ENCODE measurements around the gene ERC2.

The ERC2 gene

DNA sequence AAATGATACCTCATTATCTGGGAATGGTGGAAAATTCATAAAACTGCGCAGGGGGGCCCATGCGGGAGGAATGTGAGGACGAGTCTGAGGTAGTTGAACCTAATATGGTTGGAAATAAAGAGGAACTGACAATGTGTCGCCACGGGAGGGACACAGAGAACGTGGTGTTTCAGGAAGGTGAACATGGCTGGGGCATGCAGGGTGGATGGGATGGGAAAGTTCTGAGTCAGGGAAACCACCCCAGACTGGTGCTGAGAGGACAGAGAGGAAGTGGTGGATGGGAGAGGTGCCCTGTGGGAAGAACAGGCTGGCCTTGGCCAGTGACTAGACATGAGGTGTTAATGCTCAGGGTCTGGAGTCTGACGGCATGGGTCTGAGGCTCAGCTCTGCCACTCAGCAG is 844.0 kb downstream of the ERC2 start:
- no peak for DNase-seq

DNA sequence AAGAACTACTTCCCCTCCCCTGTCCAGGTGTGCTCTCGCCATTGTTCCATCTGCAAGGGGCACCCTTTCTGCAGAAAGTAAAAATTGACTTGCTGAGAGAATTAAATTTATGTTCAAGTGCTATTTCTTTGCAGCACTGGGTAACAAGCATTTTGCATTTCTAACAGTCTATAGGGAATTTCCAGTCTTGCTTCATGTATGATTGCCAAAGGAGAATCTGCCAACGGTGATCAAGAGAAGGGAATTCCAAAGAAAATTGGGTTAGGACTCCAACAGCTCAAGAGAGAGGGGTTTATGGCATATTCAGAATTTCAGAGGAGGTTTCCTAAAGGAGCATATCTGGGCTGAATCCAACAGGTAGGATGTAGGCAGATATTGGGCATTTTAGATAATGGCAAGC is 844.5 kb downstream of the ERC2 start:
- DNase-seq, result no peak

- DNase-seq, result no peak
Measured at GRCh38 chr3:55622733-55623132, 845.5 kb downstream of the ERC2 start.

DNA sequence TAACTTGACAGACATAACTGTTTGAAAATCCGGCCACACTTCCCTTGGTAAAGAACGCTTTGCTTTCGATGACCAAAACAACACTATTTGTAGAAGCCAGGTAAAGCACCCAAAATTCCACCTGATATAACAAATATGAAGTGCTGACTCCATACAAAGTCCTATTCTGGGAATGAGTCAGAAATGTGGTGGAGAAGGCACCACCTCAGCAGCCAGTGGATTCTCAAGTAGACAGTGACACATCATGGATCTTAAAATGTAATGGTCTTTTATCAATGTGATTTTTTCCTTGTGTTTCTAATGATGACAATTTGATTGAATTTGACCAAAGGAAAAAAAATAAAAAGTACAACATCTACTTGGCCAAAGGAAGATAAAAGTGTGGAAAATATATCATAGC is 846.2 kb downstream of the ERC2 start:
- DNase-seq, result no peak

DNA sequence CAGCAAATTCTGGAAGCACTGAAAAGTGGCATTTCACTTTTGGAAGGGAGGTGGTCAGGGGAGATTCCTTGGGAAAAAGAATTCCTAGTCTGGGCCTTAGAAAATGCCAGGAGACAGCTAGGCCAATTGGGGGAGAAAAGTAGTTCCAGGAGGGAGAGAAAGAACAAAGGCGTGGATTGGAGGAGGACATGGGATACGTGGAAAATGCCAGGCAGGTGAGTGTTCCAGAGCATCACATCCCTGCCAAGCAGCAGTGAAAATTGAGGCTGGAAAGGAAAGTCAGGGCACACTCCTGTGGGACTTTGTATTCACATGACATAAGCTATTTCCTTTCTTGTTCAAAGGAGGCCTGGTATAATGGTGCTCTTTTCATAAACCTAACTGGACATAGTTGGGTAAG is 846.6 kb downstream of the ERC2 start:
- DNase-seq, result no peak

DNA sequence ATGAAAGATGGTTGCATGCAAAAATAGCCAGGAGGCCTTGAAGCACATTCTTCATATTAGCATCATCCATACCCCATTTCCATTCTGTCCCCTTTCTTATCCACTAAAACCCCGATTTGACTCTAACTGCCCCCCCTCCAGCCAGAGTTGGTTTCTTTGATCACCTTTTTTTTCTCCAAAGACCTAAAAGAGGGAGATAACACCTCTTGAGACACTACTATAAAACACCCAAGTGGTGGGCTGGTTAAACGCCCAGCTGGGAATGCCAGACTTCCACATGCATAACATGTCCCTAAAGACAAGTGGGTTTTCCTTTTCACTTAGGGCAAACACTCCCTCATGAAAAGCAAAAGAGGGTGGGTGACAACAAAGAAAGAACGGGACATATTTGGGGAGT is 847.2 kb downstream of the ERC2 start:
- DNase-seq, result no peak

- no peak for DNase-seq
Measured at GRCh38 chr3:55620351-55621025, 847.8 kb downstream of the ERC2 start.

DNA sequence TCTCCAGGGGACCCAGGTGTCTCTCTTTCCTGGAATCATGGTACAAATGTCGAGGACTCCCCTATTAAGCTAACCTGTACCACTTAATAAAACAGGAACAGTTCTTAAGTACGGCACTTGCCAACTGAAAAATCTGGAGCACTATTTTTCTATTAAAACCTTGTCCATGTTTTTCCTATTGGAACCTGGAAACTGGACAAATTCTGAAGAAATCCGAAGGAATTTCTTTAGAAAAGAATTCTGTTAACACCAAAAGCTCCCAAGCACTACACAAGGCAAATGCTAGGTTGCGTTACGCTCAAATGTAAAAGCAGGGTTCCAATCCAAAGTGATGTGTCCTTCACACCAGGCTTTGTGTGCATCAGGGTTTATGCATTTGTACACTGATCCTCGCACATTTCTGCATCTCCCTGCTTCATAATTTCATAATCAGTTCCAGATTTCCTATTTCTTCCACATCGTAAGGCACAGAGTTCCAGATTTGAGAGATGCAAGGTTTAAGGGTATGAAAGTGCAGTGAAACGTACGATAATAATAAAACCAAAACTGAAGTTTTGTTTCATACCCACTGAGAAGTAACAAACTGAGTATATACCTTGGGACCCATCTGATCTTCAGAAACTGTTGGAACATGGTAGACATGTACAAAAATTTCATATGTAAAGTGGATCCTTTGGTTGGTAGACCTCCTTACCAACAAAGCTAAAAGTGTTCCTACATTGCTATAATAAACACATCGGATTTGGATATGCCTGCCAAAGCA is 849.0 kb downstream of the ERC2 start:
- DNase-seq, result no peak

- no peak for DNase-seq
Measured at GRCh38 chr3:55617385-55617784, 850.9 kb downstream of the ERC2 start.

DNA sequence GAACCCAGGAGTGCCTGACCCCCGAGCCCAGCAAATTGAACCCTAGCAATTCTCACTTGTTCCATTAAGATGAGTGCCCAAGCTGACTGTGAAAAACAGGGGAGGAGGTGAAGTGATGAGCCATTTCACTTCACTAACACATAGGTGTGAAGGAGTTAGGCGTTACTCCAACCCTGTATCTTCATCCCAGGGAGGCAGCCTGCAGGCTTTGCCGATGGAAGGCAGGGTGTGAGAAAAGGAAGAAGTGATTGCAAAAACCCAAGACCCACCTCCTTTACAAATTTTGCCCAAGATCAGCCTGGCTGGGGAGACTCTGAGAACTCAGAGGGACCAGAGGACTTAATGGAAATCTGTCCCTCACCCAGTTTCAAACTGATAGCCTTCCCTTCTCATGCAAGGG is 851.5 kb downstream of the ERC2 start:
- DNase-seq, result no peak

DNA sequence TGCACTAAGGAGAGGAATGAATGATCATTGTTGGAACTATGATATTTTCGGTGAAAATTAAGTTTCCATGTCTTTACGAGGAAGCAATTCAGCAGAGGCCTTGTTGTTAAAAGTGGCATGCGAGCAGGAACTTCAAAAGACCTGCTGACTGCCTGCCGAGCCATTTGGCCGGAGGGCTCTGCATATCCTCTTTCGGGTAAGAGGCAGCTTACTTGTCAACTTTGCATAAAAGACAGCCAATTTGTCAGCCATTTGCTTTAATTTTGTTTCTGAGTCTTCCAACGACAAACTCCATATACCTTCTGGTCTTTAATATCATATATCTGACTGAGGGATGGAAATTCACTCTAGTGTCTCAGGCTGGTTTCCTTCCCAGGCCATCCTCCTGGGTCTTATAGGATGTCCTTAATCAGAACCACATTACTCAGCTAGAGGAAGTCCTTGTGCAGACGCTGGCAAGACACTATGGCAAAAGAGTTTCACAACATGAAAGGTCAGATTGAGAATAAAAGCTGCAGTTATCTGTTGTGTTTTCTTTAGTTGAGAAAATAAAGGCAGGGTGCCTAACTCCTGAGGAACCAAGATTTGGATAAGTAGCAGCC is 852.5 kb downstream of the ERC2 start:
- no peak for DNase-seq

GRCh38 chr3:55615039-55615693 is 853.1 kb downstream of the ERC2 start:
- DNase-seq, result no peak

DNA sequence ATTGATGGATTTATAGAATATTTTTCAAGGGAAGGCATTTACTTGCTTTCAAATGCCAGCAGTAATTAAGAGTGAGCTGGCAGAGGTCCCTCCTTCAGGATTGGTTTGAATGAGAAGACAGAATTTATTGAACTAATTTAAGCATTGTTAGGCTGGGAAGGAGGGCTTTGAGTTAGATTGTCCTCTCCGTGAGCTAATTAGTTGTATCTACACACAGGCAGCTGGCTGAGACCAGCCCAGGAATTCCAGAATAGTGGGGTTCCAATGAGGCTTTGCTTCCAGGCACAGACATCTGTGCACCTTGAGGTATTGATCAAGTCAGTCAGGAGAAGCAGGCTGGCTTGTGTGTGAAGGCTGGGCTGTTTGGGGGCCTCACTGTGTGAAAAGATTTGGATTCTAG is 857.1 kb downstream of the ERC2 start:
- no peak for DNase-seq

DNA sequence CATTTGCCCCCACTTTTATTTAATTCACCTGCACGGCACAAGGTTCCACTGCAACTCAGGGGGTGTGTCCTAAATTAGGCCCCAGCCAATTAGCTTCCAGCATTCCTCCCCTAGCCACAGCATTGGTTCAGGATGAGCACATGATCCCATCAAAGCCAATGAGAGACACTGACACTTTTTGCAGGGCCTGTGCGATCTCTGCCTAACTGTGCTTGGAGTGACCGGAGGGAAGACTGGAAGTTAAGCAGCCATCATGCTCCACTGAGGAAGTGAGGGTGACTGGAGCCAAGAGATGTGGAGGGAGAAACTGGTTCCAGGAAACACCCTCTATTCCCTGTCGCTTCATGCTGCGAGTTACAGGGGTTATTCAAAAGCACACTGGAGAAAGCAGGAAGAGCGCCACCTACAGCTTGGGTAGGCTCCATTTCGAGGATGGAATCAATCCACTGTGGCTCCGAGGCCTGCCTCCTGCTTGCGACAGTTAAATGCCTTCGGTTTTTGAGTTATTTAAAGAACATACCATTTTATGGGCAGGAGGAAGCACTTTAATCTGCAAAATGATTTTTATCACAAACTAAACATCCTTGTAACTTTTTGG is 858.9 kb downstream of the ERC2 start:
- DNase-seq, result no peak

DNA sequence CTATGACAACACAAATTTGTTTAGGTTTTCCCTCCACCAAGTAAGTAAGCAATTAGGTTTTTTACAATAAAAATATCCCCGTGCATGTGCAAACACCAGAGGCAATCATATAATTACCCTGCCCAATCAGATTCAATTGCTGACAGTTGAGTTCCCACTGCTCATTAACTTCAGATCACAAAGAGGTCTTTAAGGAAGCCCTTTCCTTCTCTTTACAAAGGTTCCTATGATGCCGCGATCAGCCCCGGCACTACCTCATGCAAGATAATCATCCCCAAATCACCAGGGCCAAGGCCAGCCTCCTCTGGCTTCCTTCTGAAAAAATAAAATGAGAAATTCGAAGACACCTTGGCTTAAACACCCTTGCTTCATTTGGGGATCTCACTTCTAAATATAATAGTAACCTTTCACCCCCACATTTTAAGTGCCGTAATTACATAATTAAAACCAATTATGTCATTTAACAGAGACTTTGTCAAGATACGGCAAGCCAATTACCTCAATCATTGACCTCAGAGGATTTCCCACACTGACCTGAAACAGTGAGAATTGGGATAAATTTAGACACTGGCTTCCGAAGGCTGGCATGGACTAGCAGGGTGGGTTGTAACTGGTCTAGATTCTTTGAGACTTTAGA is 859.8 kb downstream of the ERC2 start:
- DNase-seq, result no peak

- no peak for DNase-seq
Measured at GRCh38 chr3:55607844-55608243, 860.4 kb downstream of the ERC2 start.

- DNase-seq, result no peak
Measured at GRCh38 chr3:55607175-55607574, 861.1 kb downstream of the ERC2 start.

DNA sequence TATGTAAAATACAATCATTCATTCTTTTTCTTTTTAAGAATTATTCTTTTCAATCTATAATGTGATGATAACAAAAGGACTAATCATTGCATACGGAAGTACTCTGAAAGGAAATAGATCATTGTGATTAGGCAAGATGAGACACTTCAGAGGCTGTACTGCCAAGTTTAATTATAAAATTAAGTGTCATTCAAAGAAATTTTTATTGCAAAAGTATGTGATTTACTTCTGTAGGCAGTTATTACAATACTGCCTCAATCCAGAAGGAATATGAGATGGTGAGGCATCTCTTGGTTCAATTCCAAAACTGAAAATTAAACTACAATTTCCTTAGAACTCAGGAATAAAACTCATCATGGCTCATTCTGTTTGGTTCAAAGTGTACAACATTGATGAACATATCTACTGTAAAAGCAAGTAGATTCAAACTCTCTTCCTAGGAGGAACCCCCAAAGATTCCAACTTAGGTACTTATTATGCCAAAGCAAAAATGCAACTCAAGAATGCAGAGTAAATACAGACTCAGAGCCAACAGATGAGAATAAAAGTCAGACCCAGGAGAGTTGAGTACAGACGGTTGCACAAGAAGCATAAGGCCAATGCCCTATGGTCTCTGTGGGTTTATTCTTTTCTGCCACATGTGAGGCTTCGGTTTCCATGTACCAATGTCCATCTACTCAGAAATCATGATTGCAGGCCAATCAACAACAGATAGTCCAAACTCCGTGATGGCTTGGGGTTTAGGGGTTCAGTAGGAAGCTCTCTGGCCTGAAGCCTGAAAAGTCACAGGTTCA is 862.6 kb downstream of the ERC2 start:
- no peak for DNase-seq

GRCh38 chr3:55604846-55605245 is 863.4 kb downstream of the ERC2 start:
- DNase-seq, result no peak

- no peak for DNase-seq
Measured at GRCh38 chr3:55604402-55604801, 863.9 kb downstream of the ERC2 start.

GRCh38 chr3:55601366-55602080 is 866.7 kb downstream of the ERC2 start:
- no peak for DNase-seq
